ENCODE data around the gene SMARCAL1.

The SMARCAL1 gene

DNA sequence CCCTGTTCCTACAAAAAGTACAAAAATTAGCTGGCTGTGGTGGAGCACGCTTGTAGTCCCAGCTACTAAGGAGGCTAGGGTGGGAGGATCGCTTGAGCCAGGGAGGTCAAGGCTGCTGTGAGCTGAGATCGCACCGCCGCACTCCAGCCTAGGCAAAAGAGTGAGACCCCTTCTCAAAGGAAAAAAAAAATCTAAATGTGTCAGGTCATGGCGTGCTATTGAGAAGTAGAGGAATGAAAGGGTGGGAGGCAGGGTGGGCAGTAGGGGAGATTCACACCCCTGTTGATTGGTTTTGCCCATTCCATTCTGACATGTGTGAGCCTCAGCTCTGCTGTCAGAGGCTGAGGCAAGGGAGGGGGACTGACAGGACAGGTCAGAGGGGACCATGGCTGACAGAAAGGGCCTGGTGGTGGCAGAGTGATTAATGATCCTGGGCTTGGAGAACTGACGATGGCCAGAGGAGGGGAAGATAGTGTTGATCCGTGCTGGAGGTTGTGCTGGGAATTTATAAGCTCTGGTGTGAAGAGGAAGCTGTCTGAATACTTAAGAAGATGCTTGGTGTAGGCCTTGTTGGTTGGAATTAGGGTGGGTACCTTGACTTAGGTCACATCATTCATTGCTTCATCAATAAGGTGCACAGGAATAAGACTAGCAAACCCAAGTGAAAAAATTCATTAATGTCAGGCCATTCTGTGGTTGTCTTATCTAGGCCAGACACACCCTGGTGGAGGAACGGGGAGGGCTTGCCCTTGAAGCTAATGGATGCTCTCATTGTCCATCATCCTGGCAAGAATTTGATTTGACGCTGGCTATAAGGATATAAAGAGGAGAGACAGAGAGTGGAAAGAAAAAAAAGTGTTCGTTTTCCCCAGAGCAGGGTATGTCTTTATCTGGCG is 19.1 kb upstream of the SMARCAL1 start:
- no peak for DNase-seq (ENCODE audit: low spot score)

DNA sequence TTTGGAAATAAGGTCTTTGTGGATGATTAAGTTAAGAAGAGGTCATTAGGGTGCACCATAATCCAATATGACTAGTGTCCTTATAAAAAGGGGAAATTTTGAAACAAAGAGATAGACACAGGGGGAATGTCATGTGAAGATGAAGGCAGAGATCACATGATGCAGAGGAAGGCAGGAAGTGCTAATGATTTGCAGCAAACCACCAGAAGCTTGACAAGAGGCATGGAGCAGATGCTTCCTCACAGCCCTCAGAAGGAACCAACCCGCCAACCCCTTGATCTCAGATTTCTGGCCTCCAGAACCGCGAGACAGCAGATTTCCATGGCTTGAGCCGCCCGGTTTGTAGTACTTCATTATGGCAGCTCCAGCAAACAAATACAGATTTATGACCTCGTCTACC is 17.4 kb upstream of the SMARCAL1 start:
- DNase-seq (ENCODE audit: low spot score), result no peak

GRCh38 chr2:216399621-216400020 is 12.7 kb upstream of the SMARCAL1 start:
- no peak for DNase-seq (ENCODE audit: low spot score)

DNA sequence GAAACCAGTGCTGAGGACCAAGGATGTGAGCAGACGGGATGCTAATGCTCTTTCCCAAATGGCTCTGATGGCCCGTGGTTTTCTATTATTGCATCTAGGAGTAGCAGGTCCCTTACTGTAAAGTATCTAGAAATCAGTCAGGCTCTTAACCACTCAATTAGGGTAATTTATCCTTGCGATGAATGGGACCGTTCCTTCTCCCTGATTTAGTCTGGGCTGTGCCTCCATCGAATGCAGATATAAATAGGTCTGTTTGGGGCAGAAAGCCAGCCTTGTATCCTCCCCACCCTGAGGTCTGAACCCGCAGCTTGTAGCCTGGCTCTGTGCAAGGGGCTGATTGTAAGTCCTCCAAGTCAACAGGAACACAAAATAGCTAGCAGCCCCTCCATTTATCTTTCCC is 9.5 kb upstream of the SMARCAL1 start:
- DNase-seq (ENCODE audit: low spot score), result no peak

- no peak for DNase-seq (ENCODE audit: low spot score)
These were observed 8.2 kb upstream of the SMARCAL1 start for GRCh38 chr2:216404010-216404618.

GRCh38 chr2:216405588-216405987 is 6.7 kb upstream of the SMARCAL1 start:
- no peak for DNase-seq (ENCODE audit: low spot score)

GRCh38 chr2:216406826-216407225 is 5.5 kb upstream of the SMARCAL1 start:
- no peak for DNase-seq (ENCODE audit: low spot score)

DNA sequence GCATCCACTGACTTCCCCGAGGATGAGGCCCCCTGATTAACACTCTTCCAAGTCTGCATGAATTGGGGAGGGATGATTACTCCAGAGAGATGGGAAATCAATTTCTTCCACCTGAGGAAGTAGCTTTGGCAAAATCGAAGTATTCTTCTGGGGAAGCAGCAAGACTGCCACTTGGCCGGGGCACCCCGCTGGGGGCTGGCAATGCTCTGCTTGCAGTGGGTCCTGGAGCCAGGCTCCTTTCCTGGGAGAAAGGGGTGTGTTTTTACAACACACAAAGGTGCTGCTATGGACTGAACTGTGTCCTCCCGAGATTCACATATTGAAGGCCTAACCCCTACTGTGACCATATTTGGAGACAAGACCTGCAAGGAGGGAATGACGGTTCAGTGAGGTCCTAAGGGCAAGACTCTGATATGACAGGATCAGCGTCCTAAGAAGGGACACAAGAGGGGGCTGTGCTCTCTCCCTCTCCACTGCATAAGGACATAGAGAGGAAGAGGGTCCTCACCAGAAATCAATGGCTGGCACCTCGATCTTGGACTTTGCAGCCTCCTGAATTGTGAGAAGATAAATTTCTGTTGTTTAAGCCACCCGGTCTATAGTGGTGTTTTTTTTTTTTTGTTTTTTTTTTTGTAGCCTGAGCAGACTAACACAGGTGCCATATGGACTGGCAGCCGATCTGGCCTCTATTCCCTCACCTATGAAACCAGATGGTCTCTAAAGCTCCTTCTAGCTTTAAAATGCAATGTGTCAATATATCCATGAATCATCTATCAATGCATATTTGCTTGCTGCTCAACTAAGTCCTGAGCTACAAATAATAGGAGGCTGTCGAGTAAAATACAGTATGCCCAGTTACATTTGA is 3.6 kb upstream of the SMARCAL1 start:
- no peak for DNase-seq (ENCODE audit: low spot score)

- no peak for DNase-seq (ENCODE audit: low spot score)
These were observed 1.7 kb upstream of the SMARCAL1 start for GRCh38 chr2:216410550-216410949.

- DNase-seq (ENCODE audit: low spot score), result no peak
These were observed 1.6 kb downstream of the SMARCAL1 start for GRCh38 chr2:216413882-216414281.

GRCh38 chr2:216414772-216415319 is 2.6 kb downstream of the SMARCAL1 start:
- DNase-seq (ENCODE audit: low spot score), result no peak

DNA sequence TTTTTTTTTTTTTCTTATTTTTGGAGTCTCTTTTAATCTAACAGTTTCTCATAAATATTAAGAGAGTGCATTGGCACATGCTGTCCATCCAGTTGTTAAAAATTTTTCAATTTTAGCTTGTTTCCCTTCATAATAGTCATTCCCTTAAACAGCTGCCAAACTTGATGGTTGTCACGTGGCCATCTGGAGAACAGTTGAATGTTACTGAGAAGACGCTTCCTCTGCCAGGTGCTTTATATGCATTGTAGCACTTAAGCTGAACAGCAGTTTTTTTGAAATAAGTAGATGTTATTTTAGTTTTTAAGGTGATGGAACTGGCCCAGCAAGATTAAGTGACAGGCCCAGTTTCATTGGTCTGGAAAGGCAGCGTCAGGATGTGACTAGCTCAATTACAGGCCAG is 3.3 kb downstream of the SMARCAL1 start:
- no peak for DNase-seq (ENCODE audit: low spot score)

DNA sequence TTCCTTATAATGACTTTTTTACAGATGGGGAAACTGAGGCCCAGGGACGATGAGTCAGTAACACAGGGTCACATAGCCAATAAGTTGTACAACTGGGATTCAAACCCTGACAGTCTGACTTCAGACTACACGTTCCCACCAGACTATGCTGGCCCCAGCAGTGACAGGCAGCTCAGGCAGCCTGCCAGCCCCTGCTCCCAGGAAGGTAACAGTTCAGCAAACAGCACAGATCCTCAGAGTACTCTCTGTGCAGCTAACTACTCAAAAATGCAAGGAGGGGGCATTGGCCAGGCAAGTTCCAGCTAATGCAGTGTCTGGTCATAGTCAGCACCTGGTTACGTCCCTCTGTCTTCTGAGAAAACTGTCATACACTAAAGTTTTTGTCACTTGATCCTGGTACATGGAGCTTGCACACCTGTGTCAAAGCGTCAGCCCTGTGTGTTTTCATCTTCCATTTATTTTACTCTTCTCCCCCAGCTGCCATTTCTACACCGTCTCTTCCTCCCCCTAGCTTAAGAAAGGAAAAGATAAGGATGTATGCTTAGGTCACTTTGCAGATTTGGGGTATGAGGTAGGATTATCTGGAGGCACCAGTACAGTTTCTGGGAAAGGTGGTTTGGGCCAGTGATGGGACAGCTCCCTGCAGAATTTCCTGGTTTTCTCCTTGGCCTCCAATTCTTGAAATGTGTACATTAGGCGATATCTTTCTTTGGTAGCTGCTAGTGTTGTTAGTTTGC is 4.5 kb downstream of the SMARCAL1 start:
- DNase-seq (ENCODE audit: low spot score), result no peak

- DNase-seq (ENCODE audit: low spot score), result no peak
These were observed 6.7 kb downstream of the SMARCAL1 start for GRCh38 chr2:216418981-216419380.

DNA sequence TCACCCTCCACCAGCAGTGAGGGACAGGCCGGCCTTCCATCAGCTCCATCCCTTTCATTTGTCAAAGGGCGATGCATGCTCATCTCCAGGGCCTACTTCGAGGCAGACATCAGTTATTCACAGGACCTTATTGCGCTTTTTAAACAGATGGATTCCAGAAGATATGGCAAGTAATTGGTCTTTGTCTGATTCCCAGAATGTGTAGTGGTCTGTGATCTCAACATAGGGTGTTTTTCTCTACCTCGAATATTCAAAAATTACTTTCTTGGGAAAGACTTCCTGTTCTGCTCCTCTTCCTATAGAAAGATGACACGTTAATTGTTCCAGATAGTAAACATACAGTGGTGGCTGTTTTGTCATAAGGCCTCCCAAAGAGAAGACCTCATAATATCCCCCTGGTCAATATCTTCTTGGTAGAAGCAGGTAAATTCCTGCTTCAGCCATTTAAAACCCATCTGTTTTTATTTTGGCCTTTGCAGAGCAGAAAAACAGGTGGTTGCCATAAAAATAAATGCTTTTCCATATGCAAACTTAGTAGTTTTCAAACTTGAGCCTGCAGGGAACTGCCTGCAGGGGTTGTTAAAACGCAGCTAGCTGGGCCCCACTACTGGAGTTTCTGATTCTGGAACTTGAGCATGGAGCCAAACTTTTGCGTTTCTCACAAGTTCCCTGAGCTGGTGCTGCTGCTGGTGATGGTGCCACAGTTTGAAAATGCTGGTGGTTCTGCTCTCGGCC is 8.2 kb downstream of the SMARCAL1 start:
- no peak for DNase-seq (ENCODE audit: low spot score)

GRCh38 chr2:216423071-216423470 is 10.8 kb downstream of the SMARCAL1 start:
- DNase-seq (ENCODE audit: low spot score), result no peak

GRCh38 chr2:216424274-216424673 is 12.0 kb downstream of the SMARCAL1 start:
- DNase-seq (ENCODE audit: low spot score), result no peak

GRCh38 chr2:216425008-216425787 is 12.9 kb downstream of the SMARCAL1 start:
- no peak for DNase-seq (ENCODE audit: low spot score)

- no peak for DNase-seq (ENCODE audit: low spot score)
These were observed 14.0 kb downstream of the SMARCAL1 start for GRCh38 chr2:216426166-216426777.

DNA sequence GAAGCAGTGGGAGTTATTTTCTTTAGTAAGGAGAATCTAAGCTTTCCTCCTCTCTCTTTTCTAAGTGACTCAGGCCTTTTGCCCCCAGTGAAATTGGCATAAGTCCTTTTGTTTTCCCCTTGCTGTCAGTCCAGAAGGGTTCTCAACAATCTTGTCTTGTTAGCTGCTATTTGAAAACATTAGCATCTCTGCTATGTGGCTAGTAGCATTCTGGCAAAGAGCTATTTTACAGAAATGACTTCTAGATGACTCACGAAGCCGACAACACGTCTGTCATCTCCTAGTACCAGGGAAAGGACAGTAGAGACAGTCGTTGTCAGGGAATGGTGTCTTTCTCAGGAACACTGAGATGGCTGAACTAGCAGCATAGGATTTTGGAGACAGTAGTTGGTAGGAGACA is 14.7 kb downstream of the SMARCAL1 start:
- DNase-seq (ENCODE audit: low spot score), result no peak
